Hippocampal formation (tissue), 2 donors: ENCODE measurements around the gene CPTP.
A peak's percentile ranks its signal among the peaks of the same experiment; 100 is the strongest.

Source experiments
- DNase-seq, 2 donors: peaks; one replicate each; lab custom pipeline; 2025; lab: John Stamatoyannopoulos, UW

Gene CPTP

DNA sequence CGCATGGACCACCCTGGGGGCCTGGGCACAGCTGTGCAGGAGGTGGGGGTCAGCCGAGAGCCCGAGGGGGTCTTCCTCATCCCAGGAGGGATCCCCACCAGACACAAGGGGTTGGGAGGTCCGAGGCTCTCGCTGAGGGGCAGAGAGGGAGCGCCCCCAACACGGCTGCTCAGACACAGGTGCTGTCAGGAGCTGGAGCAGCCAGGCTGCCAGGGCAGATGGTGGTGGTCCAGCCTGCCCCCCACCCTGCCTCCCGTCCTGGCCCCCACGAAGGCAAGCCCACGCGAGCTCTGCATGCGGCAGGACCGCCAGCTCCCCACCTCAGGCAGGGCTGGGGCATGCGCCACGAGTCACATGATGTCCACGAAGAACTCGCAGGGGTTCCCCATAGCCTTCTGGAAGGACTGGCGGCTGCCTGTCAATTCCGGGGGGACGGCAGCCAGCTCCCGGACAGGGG is 11.2 kb downstream of the CPTP start:
- DNase-seq: no peak

DNA sequence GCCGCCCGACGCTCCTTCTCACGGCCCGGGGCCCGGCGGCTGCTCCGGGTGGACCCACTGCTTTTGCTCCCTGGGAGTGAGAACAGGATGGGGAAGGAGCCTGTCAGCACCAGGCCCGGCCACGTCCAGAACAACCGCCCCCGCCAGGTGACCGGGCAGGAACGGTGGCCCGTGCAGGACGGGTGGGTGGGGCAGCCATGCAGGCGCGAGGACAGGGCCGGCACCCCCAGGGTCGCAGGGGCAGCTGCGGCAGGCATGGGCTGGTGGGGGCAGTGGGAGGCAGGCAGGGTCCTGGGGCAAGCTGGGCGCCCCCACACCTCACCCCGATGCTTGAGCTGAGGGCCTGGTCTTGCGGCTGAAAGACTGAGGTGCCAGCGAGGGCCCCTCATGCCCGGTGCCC is 11.8 kb downstream of the CPTP start:
- DNase-seq: no peak

DNA sequence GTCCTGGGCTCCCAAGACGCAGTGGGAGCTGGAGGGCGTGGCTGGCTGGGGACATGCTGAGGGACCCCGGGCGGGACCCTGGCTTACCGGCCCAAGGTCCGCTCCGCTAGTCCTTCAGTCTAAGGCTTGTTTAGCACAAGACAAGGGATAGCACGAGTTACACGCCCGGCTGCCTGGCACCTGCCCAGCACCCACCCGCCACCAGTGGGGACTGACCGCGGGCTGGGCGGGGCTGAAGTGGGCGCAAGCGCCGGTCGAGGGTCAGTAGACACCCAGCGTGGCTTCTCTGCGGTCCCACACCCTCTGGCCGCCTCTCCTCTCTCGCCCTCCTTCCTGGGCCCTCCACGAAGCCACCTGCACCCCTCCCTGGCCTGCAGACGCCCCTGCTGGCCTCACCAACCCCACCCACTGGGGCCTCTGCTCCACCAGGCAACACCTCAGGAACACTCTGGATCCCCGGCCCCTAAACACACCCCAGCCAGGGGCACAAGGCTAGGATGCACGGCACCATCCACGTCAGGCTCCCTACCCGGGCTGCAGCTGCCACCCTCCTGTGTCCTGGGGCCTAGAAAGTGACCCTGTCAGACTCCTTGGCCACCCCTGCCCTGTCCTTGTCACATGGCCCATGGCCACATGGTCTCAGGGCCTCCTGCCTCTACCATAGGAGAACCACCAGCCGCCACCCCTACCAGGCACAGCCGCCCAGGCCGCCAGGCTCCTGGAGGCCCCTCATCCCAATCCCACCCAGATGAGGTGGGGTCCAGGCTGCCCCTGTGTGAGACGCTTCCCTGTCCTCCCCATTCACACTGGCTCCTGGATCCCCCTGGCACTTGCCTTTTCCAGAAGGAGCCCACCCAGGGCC is 12.6 kb downstream of the CPTP start:
- DNase-seq: no peak

DNA sequence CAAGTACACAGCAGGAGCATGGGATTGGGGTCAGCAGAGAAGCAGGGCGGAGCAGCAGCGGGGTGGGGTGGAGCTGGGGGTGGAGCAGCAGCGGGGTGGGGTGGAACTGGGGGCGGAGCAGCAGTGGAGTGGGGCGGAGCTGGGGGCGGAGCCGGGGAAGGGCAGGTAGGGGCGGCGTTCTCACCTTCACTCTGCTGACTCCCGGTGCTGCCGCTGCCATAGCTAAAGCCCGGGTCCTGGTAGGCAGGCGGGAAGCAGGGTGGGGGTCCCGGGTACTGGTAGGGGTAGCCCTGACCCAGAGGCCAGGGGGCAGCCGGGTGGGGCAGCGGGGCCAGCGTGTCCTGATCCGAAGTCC is 13.2 kb downstream of the CPTP start:
- no peak for DNase-seq

DNA sequence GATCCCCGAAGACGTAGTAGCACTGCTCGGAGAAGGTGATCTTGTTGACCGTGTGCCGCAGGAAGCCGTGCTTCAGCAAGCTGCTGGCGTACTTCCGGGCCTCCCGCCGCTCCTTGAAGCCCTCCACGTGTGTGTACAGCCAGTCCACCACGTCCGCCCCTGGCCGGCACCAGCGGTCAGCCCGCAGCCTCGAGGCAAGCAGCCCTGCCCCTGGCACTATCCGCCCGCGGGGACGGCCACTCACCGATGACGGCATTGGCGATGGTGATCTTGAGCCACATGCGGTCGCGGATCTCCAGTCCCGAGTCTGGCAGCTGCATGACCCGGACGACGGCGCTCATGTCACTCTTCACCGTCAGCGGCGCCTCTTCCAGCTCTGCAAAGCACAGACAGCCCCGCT is 13.7 kb downstream of the CPTP start:
- DNase-seq: no peak

DNA sequence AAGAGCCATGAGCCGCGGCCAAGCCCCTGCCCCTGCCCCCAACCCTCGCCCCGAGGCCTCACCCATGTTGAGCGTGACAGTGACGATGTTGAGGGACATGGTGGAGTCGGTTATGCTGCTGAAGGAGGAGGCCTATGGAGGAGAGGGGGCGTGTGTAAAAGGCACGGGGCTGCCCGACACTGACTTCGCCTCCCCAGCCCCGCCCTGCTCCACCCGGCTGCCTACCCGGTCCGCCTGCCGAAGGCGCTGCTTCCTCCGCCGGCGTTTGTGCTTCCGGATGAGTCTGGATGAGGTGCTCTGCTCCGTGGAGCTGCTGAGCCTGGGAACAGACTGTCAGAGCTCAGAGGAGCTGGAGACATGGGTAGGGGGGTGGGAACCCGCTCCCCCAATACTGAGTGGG is 15.6 kb downstream of the CPTP start:
- DNase-seq: no peak

DNA sequence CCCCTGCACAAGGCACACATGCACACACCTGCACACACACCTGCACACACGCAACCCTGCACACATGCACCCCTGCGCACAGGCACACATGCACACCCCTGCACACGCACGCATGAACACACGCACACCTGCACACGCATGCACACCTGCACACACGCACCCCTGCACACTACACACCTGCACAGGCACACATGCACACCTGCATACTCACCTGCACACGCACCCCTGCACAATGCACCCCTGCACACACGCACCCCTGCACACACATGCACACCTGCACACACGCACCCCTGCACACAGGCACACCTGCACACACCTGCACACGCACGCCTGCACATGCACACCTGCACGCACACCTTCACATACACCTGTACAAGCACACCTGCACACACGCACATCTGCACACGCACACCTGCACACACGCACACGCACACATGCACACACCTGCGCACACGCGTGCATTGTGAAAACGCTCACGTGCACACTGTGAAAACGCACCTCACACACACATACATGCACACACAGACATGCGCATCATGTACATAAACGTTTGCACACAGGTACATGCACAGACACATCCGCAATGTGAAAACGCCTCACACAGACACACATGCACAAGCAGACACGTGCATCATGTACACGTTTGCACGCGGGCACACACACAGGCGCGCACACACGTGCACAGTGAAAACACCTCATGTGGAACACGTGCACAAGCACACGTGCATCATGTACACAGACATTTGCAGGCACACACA is 16.4 kb downstream of the CPTP start:
- DNase-seq: no peak

DNA sequence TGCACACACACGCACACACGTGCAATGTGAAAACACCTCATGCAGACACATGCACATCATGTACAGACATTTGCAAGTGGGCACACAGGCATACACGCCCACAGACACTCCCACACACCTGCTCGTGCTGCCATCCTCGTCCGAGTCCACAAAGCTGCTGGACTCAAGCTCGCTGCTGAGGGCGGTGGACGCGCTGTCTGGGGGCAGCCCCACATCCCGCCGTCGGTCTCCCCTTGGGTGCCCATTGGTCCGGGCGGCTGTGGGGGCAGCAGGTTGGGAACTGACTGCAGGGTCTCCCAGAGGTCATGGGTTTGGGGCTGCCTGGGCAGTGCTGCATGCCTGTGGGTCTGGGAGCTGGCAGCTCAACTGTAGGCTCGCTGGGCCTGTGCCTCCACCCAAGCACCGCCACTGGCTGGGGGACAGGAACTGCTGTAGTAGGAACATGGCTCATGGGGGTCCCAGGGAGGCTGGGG is 17.0 kb downstream of the CPTP start:
- DNase-seq: no peak

DNA sequence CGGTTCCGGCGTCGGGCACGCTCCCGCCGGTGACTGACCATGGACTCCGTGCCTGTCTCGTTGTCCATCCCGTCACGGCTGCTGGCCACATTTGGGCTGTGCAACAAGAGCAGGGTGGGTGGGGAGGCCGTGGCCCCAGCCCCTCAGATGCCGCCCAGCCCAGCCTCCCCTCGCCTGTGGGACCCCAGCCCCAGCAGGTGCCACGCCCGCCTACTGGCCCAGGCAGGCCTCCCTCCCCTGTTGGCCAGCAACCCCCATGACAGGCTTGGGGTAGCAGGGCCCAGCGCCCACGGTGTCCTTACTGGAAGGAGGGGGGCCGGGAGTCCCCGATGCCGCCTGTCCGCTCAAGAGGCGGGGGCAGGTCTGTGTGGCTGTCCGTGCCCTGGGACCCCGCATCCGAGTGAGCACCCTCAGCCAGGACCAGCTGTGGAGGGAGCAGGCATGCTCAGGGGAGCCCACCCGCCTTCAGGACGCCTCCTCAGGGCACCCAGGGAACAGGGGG is 17.5 kb downstream of the CPTP start:
- DNase-seq: no peak

DNA sequence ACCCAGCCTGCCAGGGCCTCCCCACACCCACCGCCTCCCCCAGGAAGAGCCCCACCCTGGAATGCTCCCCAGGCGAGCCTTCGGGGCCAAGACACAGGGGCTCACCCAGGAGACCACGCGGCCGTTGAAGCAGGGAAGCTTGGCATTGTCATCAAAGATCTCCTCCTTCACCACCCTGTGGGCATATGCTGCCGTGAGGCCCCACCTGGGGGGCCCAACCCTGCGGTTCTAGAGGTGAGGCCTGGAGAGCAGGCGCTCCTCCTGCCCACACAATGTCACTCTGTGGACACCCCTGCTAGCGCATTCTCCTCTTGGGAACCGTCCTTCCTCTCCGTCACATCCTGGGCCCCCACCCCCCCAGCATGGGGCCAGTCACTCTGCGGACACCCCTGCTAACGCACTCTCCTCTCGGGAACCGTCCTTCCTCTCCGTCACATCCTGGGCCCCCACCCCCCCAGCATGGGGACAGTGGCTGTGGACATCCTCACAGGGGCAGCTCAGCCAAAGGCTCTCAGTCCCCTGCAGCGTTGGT is 18.0 kb downstream of the CPTP start:
- DNase-seq: no peak

DNA sequence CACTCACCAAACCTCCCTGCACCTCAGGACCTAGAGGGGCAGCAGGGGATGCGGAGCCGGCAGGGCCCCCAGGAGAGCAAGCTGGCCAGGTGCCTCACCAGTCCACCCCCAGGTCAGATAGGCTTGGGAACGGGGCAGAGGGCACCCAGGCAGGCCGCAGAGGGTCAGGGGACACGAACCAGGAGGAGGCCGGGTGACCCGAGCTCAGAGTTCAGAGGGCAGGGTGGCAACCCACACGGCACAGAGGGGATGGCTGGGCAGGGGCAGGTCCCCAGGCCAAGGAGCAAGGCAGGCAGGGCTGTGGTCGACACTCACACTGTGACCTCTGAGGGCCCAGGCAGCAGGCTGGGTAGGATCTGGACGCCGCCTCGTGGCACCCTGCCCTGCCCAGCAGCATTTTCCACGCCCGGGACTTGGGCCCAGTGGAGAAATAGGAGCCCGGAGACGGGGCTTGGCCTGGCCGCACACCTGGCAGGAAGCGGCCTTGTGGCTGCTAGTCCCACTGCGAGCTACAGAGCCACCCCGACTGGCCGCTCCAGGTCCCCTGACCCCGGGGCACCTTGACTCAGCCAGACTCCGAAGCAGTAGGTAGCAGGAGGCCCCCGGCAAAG is 19.3 kb downstream of the CPTP start:
- DNase-seq: no peak

DNA sequence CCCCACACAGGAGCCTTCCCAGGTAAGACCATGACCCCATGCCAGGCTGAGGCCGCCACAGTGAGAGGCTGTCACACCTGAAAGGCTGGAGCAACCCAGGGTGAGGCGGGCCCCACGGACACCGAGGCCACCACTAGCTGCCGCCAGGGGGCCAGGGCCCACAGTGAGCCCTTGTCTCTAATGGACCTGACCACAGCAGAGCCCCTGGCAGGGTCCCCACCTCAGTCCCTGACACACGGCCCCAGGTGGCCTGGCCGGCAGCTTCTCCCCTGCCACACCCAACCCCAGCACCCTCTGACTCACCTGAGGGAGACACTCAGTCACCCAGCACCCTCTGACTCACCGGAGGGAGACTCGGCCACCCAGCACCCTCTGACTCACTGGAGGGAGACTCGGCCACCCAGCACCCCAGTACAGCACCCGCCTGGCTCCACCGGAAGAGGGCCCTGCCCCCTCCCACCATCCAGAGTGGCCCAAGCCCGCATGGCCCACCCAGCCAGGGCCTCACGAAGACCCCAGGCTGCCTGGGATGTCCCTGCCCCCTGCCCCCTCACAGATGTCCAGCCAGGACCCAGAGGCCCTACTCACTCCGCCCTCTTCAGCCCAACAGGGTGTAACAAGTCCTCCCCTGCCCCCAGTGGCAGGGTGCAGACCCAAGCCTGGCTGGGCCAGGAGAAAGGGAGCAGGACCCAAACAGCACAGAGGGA is 20.2 kb downstream of the CPTP start:
- DNase-seq: no peak

DNA sequence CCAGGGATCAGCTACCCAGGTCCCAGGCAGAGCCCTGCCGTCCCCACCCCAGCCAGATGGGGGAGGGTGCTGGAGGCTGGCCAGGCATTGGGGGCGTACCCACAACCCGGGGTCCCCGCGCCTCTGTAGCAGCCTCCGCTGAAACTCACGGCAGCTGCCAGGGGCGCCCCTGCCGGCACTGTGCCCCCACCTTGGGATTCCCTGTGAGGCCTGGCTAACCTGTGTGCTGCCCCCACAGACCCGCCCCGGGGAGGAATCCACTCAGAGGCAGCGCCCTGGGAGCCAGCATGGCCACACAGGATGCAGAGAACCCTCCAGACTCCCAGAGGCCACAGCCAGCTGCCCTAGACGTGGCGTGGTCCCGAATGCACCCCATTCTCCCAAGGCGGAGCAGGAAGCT is 20.8 kb downstream of the CPTP start:
- no peak for DNase-seq

DNA sequence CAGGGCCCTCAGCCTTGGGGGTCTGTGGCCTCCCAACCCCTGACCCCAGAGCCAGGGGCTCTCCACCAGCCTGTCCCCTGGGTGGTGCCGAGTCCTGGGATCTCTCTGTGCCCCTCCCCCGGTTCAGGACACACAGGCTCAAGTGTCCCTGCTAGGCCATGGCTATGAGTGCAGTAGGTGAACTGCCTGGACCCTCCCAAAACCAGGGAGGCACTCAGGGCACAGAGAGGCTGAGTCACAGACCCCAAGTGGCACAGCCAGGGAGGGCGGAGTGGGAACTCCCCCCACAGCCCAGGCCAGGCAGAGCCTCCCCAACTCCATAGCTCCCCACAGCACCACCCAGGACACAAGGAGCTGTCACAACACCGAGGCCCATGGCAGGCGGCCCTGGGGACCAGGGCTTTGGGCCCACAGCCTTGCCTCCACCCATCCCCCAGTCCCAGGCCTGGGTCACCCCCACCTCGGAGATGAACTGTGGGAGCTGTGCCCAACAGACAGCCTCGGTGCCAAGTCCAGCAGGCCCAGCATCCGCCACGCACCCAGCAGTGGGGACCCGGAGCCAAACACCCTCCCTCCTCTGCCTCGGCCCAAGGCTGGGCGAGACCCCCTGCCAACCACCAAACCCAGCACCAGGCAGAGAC is 21.4 kb downstream of the CPTP start:
- peak in 1 of 2 donors; percentile 28 for DNase-seq

DNA sequence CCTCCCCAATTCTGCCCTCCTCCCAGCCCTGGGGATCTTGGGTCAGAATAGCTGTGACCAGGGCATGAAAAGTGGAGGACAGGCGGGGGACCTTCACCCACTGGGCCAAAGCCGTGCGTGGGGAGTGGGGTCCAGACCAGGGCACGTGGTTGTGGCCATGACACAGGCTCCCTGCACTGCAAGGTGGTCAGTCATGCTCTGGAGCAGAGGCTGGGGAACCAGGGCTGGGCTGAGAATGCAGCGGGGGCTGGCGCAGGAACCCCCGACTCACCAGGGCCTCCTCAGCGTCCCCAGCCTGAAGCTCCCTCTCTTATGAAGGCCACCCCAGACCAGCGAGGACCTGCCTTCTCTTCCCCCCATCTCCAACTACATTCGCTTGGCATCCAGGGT is 21.9 kb downstream of the CPTP start:
- DNase-seq: no peak

DNA sequence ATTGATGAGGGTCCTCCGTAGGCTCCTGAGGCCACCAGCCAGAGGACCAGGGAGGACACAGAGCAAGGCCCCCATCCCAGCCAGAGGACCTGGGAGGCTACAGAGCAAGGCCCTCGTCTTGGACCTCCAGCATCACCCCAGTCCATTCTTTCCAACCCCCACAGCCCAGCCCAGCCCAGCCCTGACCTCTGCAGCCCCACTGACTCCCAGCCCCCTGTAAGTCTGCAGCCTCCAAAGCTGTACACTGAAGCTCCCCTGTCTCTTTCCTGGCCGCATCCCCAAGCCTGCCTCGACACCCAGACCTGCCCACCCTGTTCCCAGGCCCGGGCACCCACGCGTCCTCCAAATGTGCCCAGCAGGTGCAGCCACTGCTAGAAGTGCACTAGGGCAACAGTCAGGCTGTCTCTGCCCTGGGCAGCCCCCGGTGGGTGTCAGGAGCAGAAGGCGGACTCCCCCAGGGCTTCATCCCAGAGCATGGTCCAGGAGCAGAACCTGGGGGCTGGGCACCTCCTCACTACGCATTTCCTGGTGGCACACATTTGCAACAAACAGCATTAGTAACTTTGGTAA is 22.5 kb downstream of the CPTP start:
- DNase-seq: no peak

DNA sequence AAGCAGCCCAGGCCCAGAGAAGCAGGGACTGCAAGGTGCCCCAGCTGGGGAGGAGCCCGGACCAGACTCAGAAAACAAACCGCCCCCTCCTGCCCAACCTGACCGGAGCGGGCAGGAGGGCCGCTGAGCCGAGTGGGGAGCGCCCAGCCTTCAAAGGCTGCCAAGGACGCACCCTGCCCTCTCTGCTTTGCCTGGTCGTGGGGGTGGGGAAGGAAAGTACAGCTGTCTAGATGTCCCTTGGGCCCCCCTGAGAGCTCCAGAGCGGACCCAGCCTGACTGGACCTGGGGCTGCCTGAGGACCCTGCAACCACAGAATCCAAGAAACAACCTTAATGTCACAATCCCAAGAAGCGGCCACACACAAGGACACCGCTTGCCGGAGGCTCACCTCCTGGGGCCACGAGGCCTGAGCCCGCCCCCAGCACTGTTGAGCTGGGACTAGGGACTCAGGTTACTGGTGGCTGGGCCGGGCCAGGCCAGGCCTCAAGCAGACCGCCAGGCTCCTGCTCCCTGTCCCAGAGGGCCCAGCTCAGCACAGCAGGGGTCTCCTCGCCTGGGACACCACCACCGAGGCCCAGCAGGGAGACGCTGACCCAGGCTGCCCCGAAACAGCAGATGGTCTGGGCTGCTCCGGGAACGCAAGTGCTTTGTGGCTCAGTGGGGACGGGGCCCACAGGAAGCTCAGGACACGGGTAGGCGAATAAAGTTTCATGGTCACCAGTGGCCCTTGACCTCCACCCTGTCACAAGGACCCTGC is 23.2 kb downstream of the CPTP start:
- no peak for DNase-seq

DNA sequence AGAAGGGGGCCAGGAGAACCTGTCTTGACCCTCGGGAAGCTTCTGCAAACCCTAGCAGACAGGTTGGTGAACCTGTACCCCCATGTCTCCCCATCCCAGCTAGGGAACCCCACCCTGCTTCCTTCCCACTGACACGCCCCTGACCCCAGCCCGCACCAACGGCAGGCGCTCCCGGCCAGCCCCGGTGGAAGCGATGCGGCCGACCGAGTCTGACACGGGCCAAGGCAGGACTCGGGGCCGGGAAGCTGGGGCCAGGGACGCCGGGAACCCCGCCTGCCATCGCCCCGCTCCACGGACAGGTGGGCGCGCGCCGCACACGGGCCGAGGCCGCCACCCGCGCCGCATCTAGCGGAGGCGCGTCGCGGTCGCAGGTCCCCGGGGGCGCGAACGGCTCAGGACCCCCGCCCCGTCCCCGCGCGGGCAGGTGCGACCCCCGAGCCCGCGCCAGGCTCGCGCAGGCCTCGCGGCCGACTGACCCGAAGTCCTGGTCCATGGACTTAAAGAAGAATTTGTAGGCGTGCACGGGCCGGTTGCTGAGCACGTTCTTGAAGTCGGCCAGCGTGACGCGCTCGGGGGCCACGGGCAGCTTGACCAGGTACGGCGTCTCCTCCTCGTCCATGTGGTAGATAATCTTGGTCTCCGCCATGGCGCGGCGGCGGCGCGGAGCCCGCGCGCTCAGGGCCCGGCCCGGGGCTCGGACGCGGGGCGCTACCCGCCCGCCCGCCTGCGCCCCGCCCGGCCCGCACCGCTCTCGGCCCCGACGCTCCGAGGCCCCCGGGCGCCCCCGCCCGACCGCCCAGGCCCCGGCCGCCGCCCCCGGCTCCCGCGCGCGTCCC is 24.0 kb downstream of the CPTP start:
- DNase-seq: no peak
